Measurements from ENCODE around the gene CARD11.
"Not testable (repeated sequence)": the region's sequence is repeated elsewhere in the genome, so short reads cannot be mapped to it uniquely, and the experiment has no call there.

Gene CARD11

GRCh38 chr7:2958416-2959102, 85.1 kb downstream of the CARD11 start:
- Histone ChIP-seq H3K36me3 (ENCODE audit: insufficient read depth, low read length) (no peaks in the 10 kb centered on the region), H3K9ac (ENCODE audit: low read depth, low read length) (no peak overlapping the region)

GRCh38 chr7:2957369-2957727, 86.3 kb downstream of the CARD11 start:
- not testable (repeated sequence) for H3K9ac ChIP-seq (ENCODE audit: low read depth, low read length); H3K36me3 ChIP-seq (ENCODE audit: insufficient read depth, low read length); H3K27me3 ChIP-seq (ENCODE audit: control insufficient read depth, insufficient read depth, low read length); H3K4me3 ChIP-seq (ENCODE audit: low read length); H3K4me1 ChIP-seq (ENCODE audit: control insufficient read depth, insufficient read depth, low read length); H3K4me2 ChIP-seq (ENCODE audit: low read length); H3K9me3 ChIP-seq (replicated peaks; ENCODE audit: low read length)

More at GRCh38 chr7:2958416-2959102, 85.1 kb downstream of the CARD11 start:
- no peaks in the 10 kb centered on the region for H3K27me3 ChIP-seq (ENCODE audit: control insufficient read depth, insufficient read depth, low read length)
- no peak overlapping the region for H3K4me2 ChIP-seq (ENCODE audit: low read length)
- no peak overlapping the region for H3K4me3 ChIP-seq (ENCODE audit: low read length)
- H3K4me1 ChIP-seq (ENCODE audit: control insufficient read depth, insufficient read depth, low read length) = peaks cover 4% of the 10 kb centered on the region
- no peaks in the 10 kb centered on the region for H3K9me3 ChIP-seq (replicated peaks; ENCODE audit: low read length)

- Histone ChIP-seq H3K9me3 (replicated peaks; ENCODE audit: low read length) (no peaks in the 10 kb centered on the region), H3K36me3 (ENCODE audit: insufficient read depth, low read length) (no peaks in the 10 kb centered on the region), H3K4me3 (ENCODE audit: low read length) (no peak overlapping the region), H3K9ac (ENCODE audit: low read depth, low read length) (no peak overlapping the region), H3K4me1 (ENCODE audit: control insufficient read depth, insufficient read depth, low read length) (peaks cover 4% of the 10 kb centered on the region), H3K4me2 (ENCODE audit: low read length) (no peak overlapping the region), H3K27me3 (ENCODE audit: control insufficient read depth, insufficient read depth, low read length) (no peaks in the 10 kb centered on the region)
These were observed 86.9 kb downstream of the CARD11 start for GRCh38 chr7:2956526-2957368.

- Histone ChIP-seq H3K4me1 (ENCODE audit: control insufficient read depth, insufficient read depth, low read length) (peaks cover 4% of the 10 kb centered on the region), H3K36me3 (ENCODE audit: insufficient read depth, low read length) (no peaks in the 10 kb centered on the region), H3K4me2 (ENCODE audit: low read length) (no peak overlapping the region), H3K9ac (ENCODE audit: low read depth, low read length) (no peak overlapping the region), H3K9me3 (replicated peaks; ENCODE audit: low read length) (no peaks in the 10 kb centered on the region), H3K4me3 (ENCODE audit: low read length) (no peak overlapping the region), H3K27me3 (ENCODE audit: control insufficient read depth, insufficient read depth, low read length) (no peaks in the 10 kb centered on the region)
These were observed 87.6 kb downstream of the CARD11 start for GRCh38 chr7:2956076-2956475.

- no peak overlapping the region for H3K4me2 ChIP-seq (ENCODE audit: low read length)
- H3K4me1 ChIP-seq (ENCODE audit: control insufficient read depth, insufficient read depth, low read length) = peaks cover 4% of the 10 kb centered on the region
- H3K27me3 ChIP-seq (ENCODE audit: control insufficient read depth, insufficient read depth, low read length) = no peaks in the 10 kb centered on the region
- no peak overlapping the region for H3K4me3 ChIP-seq (ENCODE audit: low read length)
- no peaks in the 10 kb centered on the region for H3K36me3 ChIP-seq (ENCODE audit: insufficient read depth, low read length)
- H3K9me3 ChIP-seq (replicated peaks; ENCODE audit: low read length) = no peaks in the 10 kb centered on the region
- no peak overlapping the region for H3K9ac ChIP-seq (ENCODE audit: low read depth, low read length)
These were observed 88.4 kb downstream of the CARD11 start for GRCh38 chr7:2955269-2955668.

GRCh38 chr7:2954433-2954853, 89.2 kb downstream of the CARD11 start:
- no peak overlapping the region for H3K4me3 ChIP-seq (ENCODE audit: low read length)
- H3K9me3 ChIP-seq (replicated peaks; ENCODE audit: low read length) = no peaks in the 10 kb centered on the region
- peaks cover 4% of the 10 kb centered on the region for H3K4me1 ChIP-seq (ENCODE audit: control insufficient read depth, insufficient read depth, low read length)
- no peaks in the 10 kb centered on the region for H3K27me3 ChIP-seq (ENCODE audit: control insufficient read depth, insufficient read depth, low read length)
- H3K9ac ChIP-seq (ENCODE audit: low read depth, low read length) = no peak overlapping the region
- no peaks in the 10 kb centered on the region for H3K36me3 ChIP-seq (ENCODE audit: insufficient read depth, low read length)
- no peak overlapping the region for H3K4me2 ChIP-seq (ENCODE audit: low read length)

GRCh38 chr7:2953588-2954407, 89.9 kb downstream of the CARD11 start:
- Histone ChIP-seq H3K36me3 (ENCODE audit: insufficient read depth, low read length) (no peaks in the 10 kb centered on the region), H3K4me1 (ENCODE audit: control insufficient read depth, insufficient read depth, low read length) (peaks cover 4% of the 10 kb centered on the region), H3K4me3 (ENCODE audit: low read length) (no peak overlapping the region), H3K9me3 (replicated peaks; ENCODE audit: low read length) (no peaks in the 10 kb centered on the region), H3K9ac (ENCODE audit: low read depth, low read length) (no peak overlapping the region), H3K4me2 (ENCODE audit: low read length) (no peak overlapping the region), H3K27me3 (ENCODE audit: control insufficient read depth, insufficient read depth, low read length) (peaks cover under 1% of the 10 kb centered on the region)

- no peaks in the 10 kb centered on the region for H3K36me3 ChIP-seq (ENCODE audit: insufficient read depth, low read length)
- no peak overlapping the region for H3K9ac ChIP-seq (ENCODE audit: low read depth, low read length)
- H3K4me2 ChIP-seq (ENCODE audit: low read length) = no peak overlapping the region
- no peaks in the 10 kb centered on the region for H3K9me3 ChIP-seq (replicated peaks; ENCODE audit: low read length)
- peaks cover 4% of the 10 kb centered on the region for H3K4me1 ChIP-seq (ENCODE audit: control insufficient read depth, insufficient read depth, low read length)
- peaks cover 7% of the 10 kb centered on the region for H3K27me3 ChIP-seq (ENCODE audit: control insufficient read depth, insufficient read depth, low read length)
- no peak overlapping the region for H3K4me3 ChIP-seq (ENCODE audit: low read length)
These were observed 90.6 kb downstream of the CARD11 start for GRCh38 chr7:2953099-2953498.

GRCh38 chr7:2952316-2952715, 91.4 kb downstream of the CARD11 start:
- peaks cover 4% of the 10 kb centered on the region for H3K4me1 ChIP-seq (ENCODE audit: control insufficient read depth, insufficient read depth, low read length)

GRCh38 chr7:2950578-2950977, 93.1 kb downstream of the CARD11 start:
- H3K36me3 ChIP-seq (ENCODE audit: insufficient read depth, low read length) = no peaks in the 10 kb centered on the region

More at GRCh38 chr7:2952316-2952715, 91.4 kb downstream of the CARD11 start:
- Histone ChIP-seq H3K4me2 (ENCODE audit: low read length) (no peak overlapping the region), H3K9ac (ENCODE audit: low read depth, low read length) (no peak overlapping the region), H3K9me3 (replicated peaks; ENCODE audit: low read length) (no peaks in the 10 kb centered on the region), H3K36me3 (ENCODE audit: insufficient read depth, low read length) (no peaks in the 10 kb centered on the region), H3K27me3 (ENCODE audit: control insufficient read depth, insufficient read depth, low read length) (peaks cover 10% of the 10 kb centered on the region), H3K4me3 (ENCODE audit: low read length) (no peak overlapping the region)

GRCh38 chr7:2948749-2949148, 94.9 kb downstream of the CARD11 start:
- Histone ChIP-seq H3K9me3 (replicated peaks; ENCODE audit: low read length) (no peaks in the 10 kb centered on the region), H3K36me3 (ENCODE audit: insufficient read depth, low read length) (no peaks in the 10 kb centered on the region), H3K27me3 (ENCODE audit: control insufficient read depth, insufficient read depth, low read length) (peaks cover 42% of the 10 kb centered on the region)

More at GRCh38 chr7:2950578-2950977, 93.1 kb downstream of the CARD11 start:
- H3K4me2 ChIP-seq (ENCODE audit: low read length) = no peak overlapping the region
- no peaks in the 10 kb centered on the region for H3K9me3 ChIP-seq (replicated peaks; ENCODE audit: low read length)
- H3K4me1 ChIP-seq (ENCODE audit: control insufficient read depth, insufficient read depth, low read length) = no peaks in the 10 kb centered on the region
- H3K27me3 ChIP-seq (ENCODE audit: control insufficient read depth, insufficient read depth, low read length) = peaks cover 25% of the 10 kb centered on the region
- no peak overlapping the region for H3K9ac ChIP-seq (ENCODE audit: low read depth, low read length)
- no peak overlapping the region for H3K4me3 ChIP-seq (ENCODE audit: low read length)

More at GRCh38 chr7:2948749-2949148, 94.9 kb downstream of the CARD11 start:
- H3K4me1 ChIP-seq (ENCODE audit: control insufficient read depth, insufficient read depth, low read length) = no peaks in the 10 kb centered on the region
- no peak overlapping the region for H3K4me2 ChIP-seq (ENCODE audit: low read length)
- no peak overlapping the region for H3K9ac ChIP-seq (ENCODE audit: low read depth, low read length)
- no peak overlapping the region for H3K4me3 ChIP-seq (ENCODE audit: low read length)

Data from skeletal muscle satellite cell (primary cell).